HG03378 (cell line): ENCODE results near the gene WDR18.

Source experiments
- ATAC-seq: cut with Tn5 transposase; IDR thresholded peaks from one replicate; pipeline ENCODE4 v1.9.1; 2021; ENCODE audit warnings: mild to moderate bottlenecking, moderate library complexity; ENCODE audit not compliant: unreplicated experiment

The WDR18 gene

GRCh38 chr19:991174-991931 is 7.2 kb downstream of the WDR18 start:
- no peak for ATAC-seq

DNA sequence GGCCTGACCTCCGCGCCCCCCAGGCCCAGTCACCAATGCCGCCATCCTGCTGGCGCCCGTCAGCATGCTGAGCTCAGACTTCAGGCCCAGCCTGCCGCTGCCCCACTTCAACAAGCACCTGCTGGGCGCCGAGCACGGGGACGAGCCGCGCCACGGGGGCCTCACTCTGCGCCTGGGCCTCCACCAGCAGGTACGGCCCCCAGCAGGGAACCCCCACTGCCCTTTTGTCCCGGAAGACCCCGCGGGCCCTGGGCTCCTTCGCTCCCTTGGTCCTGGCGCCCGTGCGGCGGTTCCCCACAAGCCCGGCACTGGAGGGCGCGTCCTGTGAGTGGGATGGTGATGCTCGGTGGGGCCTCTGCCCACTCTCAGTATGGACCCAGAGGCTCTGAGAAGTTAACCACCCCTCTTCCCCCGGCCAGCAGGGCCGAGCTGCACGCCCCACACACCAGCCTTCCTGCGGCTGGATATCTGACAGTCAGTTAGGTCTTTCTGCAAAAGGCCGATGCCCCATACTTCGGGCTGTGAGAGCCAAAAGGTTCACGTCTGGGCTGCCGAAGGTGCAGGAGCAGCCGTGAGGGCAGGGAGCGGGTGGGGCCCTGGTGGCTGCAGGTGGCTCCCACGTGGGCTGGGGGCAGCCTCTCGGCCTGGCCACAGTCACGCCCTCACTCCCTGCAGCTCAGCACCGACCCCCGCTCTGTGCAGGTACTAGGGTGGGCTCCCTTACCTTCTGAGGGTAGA is 8.0 kb downstream of the WDR18 start:
- no peak for ATAC-seq

DNA sequence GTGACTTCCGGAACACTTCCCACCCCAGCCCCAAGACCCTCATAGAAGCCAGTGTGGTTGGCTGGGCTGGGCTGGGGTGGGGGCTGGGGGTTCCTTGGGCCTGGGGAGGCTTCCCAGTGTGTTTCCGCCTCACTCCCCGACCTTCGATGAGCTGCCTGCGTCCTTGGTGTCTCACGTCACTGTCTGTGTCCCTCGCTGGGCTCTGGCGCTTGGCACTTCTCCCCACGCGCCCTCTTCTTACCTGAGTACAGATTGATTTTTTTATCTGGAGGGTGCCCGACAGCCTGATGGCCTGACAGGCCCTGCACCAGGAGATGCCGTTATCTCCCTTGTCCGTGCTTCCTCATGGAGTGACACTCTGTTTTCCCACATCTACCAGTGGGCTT is 8.5 kb downstream of the WDR18 start:
- no peak for ATAC-seq

DNA sequence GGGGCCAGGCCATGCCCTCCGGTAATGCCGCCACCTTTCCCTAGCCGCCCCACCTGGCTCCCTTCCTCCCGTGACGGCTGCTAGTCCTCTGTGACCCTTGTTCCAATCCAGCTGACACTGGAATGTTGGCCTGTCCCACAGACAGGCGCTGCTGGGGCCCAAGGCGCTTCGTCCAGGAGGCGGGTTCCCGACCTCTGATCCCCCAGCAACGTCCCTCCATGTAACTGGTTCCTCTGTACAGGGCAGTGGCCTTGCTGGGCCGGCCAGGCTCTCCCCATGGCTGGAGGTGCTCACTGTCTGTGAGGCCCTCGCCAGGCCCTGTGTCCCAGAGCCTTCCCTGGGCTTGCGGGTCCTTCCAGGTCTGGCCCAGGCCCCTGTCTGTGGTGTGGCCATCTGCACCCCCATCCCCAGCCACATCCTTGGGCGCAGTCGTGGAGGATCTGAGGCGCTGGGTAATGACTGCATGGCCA is 9.3 kb downstream of the WDR18 start:
- ATAC-seq, result no peak

DNA sequence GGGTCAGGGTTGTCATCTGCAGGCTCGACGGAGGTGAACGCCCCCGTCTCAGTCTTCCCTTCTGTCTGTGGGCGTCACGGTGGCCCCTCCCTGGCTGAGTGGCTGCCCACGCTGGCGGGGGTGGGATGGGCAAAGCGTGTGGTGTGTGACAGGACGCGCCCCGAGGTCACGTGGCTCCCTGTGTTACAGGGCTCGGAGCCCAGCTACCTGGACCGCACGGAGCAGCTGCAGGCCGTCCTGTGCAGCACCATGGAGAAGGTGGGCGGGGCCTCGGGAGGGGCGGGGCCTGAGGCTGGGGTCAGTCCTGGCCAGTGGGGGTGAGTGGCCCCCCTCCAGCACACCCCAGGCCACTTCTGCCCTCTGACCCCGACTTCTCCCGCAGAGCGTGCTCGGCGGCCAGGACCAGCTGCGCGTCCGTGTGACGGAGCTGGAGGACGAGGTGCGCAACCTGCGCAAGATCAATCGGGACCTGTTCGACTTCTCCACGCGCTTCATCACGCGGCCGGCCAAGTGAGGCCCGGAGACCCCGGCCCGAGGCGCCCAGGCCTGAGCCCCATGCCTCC is 9.8 kb downstream of the WDR18 start:
- ATAC-seq, result no peak

DNA sequence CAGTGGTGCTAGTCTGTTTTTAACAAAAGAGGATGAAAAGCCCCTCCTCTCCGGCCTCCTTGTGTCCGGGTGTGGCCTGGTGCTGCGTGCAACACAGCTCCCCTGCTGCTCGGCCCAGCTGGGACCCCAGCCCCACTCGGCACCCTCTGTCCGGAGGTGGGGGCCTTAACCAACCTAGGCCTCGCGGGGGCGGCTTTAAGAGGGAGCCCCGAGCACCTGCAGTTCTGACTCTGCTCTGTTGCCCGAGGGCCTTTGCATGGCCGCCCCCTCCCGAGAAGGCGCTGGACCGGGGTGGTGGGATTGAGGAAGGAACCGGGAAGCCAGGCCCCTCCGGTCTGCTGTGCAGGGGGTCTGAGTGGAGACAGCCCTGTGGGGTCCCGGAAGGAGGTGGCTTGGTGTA is 10.4 kb downstream of the WDR18 start:
- no peak for ATAC-seq

- no peak for ATAC-seq
Observed at GRCh38 chr19:995051-995827, 11.1 kb downstream of the WDR18 start.

- ATAC-seq, result no peak
Observed at GRCh38 chr19:996051-996838, 12.1 kb downstream of the WDR18 start.

DNA sequence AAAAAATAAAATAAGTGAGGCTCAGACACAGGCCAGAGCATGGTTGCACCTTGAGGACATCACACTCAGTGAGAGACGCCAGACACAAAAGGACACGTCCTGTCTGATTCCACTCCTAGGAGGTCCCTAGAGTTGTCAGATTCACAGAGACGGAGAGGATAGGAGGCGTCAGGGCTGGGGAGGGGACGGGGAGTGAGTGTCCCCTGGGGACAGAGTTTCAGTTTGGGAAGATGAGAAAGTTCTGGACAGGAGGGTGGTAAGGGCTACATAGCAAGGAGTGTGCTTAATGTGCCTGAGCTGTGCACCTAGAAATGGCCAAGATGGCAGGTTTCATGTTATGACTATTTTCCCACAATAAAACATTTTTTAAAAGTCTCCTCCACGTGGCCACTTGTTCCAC is 13.9 kb downstream of the WDR18 start:
- no peak for ATAC-seq

DNA sequence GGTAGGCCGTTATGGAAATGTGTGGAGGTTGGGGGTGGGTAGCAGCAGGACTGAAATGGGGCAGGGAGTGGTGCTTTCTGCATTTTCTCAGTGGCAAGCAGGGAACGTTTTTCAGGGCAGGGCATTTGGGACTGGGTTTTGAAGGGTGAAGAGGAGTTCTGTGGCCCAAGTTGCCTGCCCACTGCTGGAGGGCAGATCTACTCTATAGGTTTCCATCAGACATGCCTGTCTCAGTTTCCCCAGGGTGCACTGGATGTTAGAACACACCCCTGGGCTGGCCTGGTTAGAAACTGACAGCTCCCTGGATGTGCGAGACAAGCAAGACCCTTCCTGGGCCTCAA is 15.2 kb downstream of the WDR18 start:
- ATAC-seq, result no peak

DNA sequence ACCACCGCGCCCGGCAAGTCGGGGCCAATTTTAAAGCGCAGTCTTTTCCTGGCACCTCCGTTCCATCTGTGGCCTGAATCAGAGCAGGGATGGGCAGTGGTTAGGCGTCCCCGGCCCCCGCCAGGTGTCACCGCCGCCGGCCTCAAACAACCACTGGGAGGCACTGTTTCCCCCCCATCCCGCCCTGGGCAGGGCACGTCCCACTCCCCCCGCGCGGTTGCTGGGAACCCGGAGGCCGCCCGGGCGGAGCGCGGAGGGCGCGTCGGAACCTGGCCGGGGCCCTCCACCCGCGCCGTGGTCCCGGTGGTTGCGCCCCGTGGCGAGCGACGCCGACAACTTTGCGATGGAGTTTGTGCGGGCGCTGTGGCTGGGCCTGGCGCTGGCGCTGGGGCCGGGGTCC is 15.9 kb downstream of the WDR18 start, which contains the start of gene GRIN3B:
TSS of gene GRIN3B (plus strand) at position 325 of the 400 bp plus-strand sequence. CDS start at position 344, 19 bp downstream.
- ATAC-seq, result no peak

- ATAC-seq, result no peak
Observed at GRCh38 chr19:1000591-1001537, 16.7 kb downstream of the WDR18 start.

- no peak for ATAC-seq
Observed at GRCh38 chr19:1001538-1002166, 17.5 kb downstream of the WDR18 start.

DNA sequence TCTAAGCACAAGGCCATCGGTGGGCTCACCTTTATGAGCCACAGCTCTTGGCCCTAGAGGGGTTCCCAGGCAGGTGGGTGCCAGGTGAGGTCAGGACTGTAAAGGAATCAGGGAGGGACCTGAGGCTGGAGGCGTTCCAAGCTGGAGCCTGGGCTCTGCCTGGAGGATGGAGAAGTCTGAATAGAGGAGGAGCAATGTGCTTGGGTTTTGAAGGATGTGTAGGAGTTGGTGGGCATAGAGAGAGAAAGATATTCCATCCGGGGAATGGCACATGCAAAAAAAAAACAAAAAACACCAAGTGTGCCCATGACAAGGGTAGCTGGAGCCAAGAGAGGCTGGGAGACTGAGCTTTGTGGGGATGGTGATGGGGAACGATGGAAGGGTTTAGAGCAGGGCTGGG is 18.5 kb downstream of the WDR18 start:
- ATAC-seq, result no peak

GRCh38 chr19:1003283-1003682 is 19.1 kb downstream of the WDR18 start:
- no peak for ATAC-seq

- no peak for ATAC-seq
Observed at GRCh38 chr19:1004204-1004802, 20.2 kb downstream of the WDR18 start.

- no peak for ATAC-seq
Observed at GRCh38 chr19:1004803-1005664, 20.9 kb downstream of the WDR18 start.
